Measurements from ENCODE around the gene ATXN1.
"Not testable (repeated sequence)": the region's sequence is repeated elsewhere in the genome, so short reads cannot be mapped to it uniquely, and the experiment has no call there.

Gene ATXN1

GRCh38 chr6:16718356-16718755 is 42.9 kb downstream of the ATXN1 start:
- no peak for DNase-seq

- no peak for DNase-seq
Measured at GRCh38 chr6:16717275-16717942, 43.9 kb downstream of the ATXN1 start.

DNA sequence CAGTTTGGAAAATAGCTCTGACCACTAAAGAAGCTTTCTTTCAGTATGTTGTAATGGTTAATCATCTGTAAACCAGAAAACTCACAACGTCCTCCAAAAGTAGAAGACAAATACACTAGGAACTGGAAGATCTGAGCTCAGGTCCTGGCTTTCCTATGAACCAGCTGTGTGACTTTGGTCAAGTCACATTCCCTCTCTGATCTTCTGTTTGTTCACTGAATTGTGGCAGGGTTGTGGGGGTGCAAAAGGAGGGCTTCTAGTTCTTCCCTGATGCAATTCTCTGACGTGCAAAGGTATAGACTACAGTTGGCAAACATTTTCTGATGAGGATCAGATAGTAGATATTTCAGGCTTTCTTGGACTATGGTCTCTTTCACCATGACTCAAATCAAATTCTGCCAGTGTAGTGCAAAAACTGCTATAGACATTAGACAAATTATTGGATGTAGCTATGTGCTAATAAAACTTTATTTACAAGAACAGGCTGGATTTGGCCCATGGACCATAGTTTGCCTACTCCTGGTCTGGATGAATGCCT is 44.9 kb downstream of the ATXN1 start:
- no peak for DNase-seq

- no peak for DNase-seq
Measured at GRCh38 chr6:16713597-16713996, 47.7 kb downstream of the ATXN1 start.

DNA sequence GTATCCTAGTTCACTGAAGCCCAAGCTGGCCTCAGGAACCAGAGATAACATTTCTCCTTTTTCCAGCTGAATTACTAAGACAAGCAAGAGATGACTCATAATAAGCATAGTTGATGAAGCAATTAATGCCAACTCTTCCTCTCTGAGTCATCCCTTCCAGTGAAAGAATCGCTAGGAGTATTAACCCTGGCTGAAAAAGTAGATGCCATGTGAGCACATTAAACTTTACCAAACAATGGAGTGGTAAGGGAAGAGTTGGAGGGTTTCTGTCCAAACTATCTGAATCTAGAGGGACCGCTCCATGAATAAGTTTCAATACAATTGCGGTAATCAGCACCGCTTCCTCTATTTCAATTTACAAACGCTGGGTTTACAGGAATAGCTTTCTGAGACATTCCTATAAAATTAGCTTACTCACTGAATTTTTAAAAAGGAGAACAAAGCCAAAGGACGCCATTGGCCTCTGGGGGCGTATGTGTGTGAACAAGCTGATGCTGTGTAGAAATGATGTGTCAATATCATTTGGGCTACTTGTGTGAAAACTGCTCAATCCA is 48.3 kb downstream of the ATXN1 start:
- DNase-seq = no peak

DNA sequence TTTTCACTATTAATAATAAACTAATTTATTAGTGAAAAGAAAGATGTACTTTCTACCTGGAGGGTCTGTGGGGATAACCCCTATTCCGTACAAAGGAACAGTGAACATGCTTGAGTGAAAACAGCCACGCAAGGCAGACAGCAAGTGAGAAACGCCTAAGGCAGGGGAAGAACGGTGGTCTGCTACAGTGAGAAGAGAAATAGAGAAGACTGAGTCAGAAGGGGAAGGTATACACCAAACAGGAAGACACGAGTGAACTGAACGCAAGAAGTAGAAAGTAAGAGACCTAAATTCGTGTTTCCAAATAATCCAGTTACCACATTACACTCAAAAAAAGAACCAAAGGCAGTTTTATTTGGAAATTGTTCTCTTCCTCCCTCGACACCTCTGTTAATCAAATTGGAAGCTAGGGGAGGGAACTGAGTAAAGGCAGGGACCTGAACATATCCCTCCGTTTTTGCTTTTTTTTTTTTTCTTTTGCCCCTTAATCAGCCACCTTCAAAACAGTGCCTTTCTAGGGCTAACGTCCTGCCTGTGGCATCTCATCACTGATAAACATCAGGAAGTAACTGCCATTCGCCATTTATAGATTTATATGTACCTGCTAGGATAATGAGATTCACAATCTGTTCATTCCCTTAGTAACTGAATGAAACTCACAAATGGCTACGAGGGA is 48.9 kb downstream of the ATXN1 start:
- DNase-seq = no peak

GRCh38 chr6:16711546-16712254 is 49.6 kb downstream of the ATXN1 start:
- DNase-seq = no peak

GRCh38 chr6:16706911-16707783 is 54.1 kb downstream of the ATXN1 start:
- DNase-seq = no peak

DNA sequence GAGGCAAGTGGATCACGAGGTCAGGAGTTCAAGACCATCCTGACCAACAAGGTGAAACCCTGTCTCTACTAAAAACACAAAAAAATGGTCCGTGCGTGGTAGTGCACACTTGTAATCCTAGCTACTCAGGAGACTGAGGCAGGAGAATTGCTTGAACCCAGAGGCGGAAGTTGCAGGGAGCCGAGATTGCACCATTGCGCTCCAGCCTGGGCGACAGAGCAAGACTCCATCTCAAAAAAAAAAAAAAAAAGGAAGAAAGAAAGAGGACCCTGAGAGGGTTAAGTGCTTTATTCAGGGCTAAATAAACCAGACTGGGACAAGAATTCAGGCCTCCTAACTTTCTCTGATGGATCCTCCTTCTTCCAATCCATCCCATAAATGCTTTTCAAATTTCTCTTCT is 54.8 kb downstream of the ATXN1 start:
- not testable (repeated sequence) for DNase-seq

- no peak for DNase-seq
Measured at GRCh38 chr6:16706029-16706428, 55.2 kb downstream of the ATXN1 start.

- DNase-seq = no peak
Measured at GRCh38 chr6:16705081-16705993, 55.9 kb downstream of the ATXN1 start.

GRCh38 chr6:16704401-16705045 is 56.7 kb downstream of the ATXN1 start:
- peak; percentile 54 to 55 for DNase-seq

- DNase-seq = not testable (repeated sequence)
Measured at GRCh38 chr6:16702627-16703378, 58.5 kb downstream of the ATXN1 start.

DNA sequence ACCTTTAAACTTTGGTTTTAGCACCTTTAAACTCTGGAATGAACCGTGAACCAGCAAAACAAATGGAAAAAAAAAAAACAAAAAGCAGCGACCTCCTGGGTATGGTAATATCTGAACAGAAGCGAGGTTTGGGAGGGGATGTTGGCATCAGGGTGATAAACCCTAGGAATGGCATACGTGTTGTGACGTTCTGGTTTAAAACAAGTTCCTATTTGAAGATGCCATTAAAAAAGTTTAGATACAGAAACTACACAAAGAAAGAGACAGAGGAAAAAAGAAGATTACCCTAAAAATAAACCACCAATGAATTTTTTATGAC is 60.4 kb downstream of the ATXN1 start:
- DNase-seq = no peak

DNA sequence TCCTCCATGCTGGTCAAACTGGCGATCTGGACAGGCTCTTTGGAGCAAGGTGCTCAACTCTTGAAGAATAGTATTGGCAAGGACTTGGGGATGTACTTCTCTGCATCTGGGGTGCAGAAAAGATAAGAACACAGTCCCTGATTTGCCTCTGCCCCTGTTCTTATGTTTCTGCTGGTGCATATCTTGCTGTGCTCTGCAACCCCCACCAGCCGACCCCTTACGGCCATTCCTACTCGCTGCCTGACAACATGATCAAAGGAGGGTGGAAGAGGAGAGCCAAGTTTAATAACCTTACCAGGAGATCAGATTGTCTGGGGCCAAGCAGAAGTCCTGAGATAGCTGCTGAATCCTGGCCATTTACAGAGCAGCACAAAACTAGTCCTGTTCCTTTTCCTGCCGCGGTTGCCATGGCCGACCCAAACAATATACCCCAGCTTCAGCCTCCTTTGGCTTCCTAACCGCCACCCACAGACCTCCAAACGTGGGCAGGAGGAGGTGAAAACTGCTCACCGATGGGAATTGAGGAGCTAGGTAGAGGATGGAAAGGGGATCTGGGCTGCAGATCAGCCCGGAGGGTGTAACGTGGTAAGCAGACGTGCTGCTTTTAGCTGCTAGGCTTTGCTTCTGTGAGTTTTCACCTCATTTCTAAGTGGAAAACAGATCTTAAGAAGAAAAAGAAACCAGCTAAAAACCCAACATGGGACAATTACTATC is 60.9 kb downstream of the ATXN1 start:
- DNase-seq = no peak

DNA sequence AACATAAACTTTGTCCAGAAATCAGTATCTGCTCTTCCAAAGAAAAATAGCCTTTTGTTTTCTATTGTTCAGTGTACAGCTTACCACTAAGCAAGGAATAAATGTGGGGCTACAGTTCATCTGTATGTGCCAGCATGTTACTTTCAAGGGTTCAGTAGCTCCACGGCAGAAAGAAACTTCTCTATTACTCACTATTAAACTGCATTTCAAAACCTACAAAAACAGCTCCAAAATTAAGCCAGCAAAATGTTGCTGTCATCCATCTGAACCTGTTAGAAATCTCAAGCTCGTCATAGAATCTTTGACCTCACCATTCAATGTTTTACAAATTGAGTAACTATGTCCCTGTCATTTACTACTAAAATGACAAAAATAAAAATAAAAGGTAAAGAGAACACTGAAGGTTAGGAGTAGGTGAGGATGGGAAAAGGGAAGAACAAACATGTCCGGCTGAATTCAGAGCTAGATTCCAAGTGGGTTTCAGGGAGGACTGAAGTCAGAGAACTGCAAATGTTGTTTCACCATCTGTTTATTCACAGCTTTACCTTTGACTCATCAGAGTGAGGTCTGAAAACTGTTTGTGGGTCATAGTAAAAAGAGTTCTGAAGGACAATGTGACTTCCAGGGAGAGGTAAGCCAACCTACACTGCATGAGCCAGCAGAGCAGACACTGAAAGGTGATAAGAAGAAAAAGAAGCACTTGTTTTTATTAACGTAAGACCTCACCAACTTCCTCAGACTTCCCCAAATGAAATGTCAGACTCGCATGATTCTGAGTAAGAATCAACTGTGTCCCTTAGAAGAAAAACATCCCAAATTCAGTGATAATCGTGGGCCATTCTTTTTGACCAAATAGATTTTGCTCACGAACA is 62.0 kb downstream of the ATXN1 start:
- no peak for DNase-seq

- no peak for DNase-seq
Measured at GRCh38 chr6:16698162-16698533, 63.1 kb downstream of the ATXN1 start.

DNA sequence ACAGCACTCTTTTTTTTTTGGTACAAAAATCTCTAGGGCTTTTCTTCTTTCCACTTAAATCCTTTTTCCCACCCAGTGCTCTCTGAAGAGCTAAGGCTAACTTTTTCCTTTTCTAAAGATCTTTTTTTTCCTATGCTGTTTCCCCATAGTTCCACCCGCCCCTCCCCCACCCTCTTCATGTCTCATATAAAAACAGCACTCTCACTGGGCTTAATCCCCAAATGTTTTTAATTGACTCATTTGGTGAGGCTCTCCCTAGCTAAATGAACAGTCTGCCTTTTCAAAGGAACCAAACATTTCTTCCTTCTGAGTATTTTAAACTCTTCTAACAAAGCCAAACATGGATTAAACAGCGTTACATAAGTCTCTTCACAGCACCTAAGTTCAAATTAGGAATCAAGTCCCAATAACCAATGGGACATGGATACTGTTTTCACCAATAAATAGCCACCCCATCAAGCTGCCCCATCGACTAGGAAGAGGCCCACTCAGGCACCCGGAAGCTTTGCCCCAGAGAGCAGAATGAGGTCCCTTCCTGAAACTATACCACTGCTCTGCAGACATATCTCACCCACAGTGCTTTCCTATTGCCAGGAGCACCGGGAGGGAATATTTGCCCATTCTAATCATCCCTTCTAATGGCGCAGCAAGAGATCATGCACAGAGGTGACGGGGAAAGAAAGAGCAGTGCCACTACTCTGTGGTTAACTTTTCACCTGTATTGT is 63.7 kb downstream of the ATXN1 start:
- no peak for DNase-seq

Data from stimulated activated CD4-positive, alpha-beta T cell treated with anti-CD3 and anti-CD28 coated beads, Interleukin-2, amount 100 ng/mL, for 48 hours (primary cell).